ENCODE data around the gene KCNK3. TPM values are rescaled to one million over a fixed set of nuclear protein-coding genes. Genes with fewer than 3 reads are reported as not detected.

KCNK3 gene
- total RNA-seq, 6 experiments from 2014 or later = not detected

DNA sequence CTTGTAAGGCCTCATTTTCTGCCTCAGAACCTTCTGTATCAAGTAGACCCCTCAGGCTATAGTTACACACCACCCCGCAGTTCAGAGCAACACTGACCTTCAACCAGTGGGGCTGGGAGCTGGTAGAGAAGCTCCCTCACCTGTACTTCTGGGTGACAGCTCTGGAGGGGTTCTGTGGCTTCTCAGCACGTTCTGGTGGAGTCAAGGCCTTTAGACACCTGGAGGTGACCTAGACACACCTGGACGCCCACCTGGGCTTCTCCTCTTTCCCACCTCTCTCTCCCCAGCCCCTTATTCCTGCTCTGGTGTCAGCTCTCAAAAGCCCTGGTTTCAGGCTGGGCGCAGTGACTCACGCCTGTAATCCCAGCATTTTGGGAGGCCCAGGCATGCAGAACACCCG is 44.0 kb upstream of the KCNK3 start:
- no peak for DNase-seq
- no peak overlapping the region for H3K27ac Mint-ChIP-seq
- peaks cover 8% of the 10 kb centered on the region; the same call in 1 of the 2 replicates for H3K4me1 Mint-ChIP-seq (ENCODE audit: low read depth)
- no peaks in the 10 kb centered on the region for H3K9me3 Mint-ChIP-seq
- H3K36me3 Mint-ChIP-seq (ENCODE audit: low read depth) = no peaks in the 10 kb centered on the region
- TF ChIP-seq, protein P1, sequence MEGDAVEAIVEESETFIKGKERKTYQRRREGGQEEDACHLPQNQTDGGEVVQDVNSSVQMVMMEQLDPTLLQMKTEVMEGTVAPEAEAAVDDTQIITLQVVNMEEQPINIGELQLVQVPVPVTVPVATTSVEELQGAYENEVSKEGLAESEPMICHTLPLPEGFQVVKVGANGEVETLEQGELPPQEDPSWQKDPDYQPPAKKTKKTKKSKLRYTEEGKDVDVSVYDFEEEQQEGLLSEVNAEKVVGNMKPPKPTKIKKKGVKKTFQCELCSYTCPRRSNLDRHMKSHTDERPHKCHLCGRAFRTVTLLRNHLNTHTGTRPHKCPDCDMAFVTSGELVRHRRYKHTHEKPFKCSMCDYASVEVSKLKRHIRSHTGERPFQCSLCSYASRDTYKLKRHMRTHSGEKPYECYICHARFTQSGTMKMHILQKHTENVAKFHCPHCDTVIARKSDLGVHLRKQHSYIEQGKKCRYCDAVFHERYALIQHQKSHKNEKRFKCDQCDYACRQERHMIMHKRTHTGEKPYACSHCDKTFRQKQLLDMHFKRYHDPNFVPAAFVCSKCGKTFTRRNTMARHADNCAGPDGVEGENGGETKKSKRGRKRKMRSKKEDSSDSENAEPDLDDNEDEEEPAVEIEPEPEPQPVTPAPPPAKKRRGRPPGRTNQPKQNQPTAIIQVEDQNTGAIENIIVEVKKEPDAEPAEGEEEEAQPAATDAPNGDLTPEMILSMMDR (IDR thresholded peaks at IDR 0.05) = no peak
- peaks cover 69% of the 10 kb centered on the region for H3K27me3 Mint-ChIP-seq (ENCODE audit: insufficient read depth)
- H3K4me3 Mint-ChIP-seq = no peak overlapping the region

DNA sequence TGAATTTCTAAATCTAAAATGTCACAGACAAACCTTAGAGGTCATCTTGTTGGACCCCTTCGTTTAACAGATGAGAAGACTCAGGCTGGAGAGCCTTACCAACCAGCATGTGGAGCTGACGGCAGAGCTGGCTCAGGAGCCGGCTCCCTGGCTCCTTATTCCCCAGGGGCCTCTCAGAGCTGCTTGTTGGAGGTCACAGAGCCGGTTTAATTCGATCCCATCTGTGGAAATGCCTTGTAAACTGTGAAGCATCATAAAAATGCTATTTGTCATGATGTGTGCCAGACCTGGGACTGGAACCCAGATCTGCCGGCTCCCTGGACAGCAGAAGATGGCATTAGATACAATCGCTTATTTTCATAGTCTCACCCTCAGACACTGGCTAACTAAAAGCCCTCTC is 43.2 kb upstream of the KCNK3 start:
- Mint-ChIP-seq H3K36me3 (ENCODE audit: low read depth) (no peaks in the 10 kb centered on the region), H3K27me3 (ENCODE audit: insufficient read depth) (peaks cover 64% of the 10 kb centered on the region), H3K27ac (no peak overlapping the region), H3K4me3 (no peak overlapping the region), H3K4me1 (ENCODE audit: low read depth) (peaks cover 8% of the 10 kb centered on the region; the same call in 1 of the 2 replicates), H3K9me3 (no peaks in the 10 kb centered on the region)
- TF ChIP-seq, protein P1 (IDR thresholded peaks at IDR 0.05) = no peak
- no peak for DNase-seq

DNA sequence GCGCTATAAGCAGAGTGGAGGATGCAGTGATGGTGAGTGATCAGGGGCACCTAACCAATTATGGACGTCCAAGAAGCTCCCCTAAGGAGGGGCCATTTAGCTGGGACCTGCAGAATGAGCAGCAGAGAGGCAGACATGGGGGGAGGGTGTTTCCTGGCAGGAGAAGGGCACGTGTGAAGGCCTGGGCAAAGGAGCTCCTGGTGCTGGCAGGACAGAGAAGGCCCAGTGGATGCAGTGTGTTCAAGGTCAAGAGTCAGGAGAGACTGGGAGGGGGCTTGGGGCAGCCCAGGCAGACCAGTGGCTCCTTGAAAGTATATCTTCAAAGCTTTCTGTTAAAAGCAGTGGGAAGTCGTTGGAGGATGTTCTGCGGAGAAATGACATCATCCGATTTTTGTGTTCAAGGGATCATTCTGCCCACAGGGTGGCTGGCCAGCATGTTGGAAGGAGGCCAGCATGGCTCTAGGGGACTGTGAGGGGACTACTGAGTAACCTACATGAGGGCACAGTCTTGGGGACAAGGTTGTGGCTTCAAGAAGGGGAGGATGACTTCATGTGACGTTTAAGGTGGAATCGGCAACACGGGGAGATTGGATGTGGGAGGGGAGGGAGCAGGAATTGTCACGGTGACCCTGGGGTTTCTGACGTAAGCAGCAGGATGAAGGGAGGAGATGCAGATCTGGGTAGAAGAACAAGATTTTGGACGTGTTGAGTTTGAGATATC is 42.4 kb upstream of the KCNK3 start:
- TF ChIP-seq, protein P1 (IDR thresholded peaks at IDR 0.05) = no peak
- Mint-ChIP-seq H3K4me3 (no peak overlapping the region; the same call in 1 of the 2 replicates), H3K36me3 (ENCODE audit: low read depth) (no peaks in the 10 kb centered on the region), H3K27ac (no peak overlapping the region), H3K9me3 (no peaks in the 10 kb centered on the region), H3K27me3 (ENCODE audit: insufficient read depth) (peaks cover 59% of the 10 kb centered on the region), H3K4me1 (ENCODE audit: low read depth) (peaks cover 8% of the 10 kb centered on the region; the same call in 1 of the 2 replicates)
- DNase-seq = no peak

DNA sequence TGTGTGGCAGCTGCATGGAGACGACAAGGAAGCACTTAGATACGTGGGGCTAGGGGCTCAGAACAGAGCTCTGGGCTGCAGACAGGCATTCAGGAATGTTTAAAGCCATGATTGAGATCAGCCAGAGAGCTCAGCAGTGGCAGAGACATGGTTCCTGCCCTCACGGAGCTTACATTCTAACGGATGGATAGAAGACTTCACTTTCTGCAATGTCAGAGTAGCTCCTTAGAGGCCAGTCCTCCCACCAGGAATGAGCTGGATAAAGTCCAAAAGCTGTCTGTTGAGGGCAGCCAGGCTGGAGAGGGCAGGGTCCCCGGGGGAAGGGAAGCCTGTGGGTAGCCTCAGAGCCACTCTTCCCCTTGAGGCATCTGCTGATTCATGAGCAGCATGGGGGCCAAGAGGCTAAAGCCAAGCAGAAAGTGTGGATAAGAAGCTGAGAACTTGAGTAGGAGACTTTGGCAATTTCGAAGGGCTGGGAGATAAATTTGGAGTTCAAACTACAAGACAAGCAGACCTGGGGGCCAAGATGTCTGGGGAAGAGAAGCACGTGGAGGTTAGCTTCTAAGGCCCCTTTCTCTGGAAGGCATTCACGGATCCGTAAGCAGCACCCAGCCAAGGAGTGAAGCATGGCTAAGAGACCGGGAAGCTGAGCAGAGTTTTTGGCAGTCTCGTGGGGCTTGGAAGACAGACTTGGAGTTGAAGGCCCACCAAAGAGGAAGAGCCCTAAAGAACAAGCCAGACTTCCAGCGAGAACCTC is 41.6 kb upstream of the KCNK3 start:
- H3K4me1 Mint-ChIP-seq (ENCODE audit: low read depth) = peaks cover 8% of the 10 kb centered on the region; the same call in 1 of the 2 replicates
- TF ChIP-seq, protein P1 (IDR thresholded peaks at IDR 0.05) = no peak
- peaks cover 56% of the 10 kb centered on the region for H3K27me3 Mint-ChIP-seq (ENCODE audit: insufficient read depth)
- no peak for DNase-seq
- H3K36me3 Mint-ChIP-seq (ENCODE audit: low read depth) = no peaks in the 10 kb centered on the region
- no peak overlapping the region for H3K27ac Mint-ChIP-seq
- H3K9me3 Mint-ChIP-seq = no peaks in the 10 kb centered on the region
- H3K4me3 Mint-ChIP-seq = no peak overlapping the region; the same call in 1 of the 2 replicates

DNA sequence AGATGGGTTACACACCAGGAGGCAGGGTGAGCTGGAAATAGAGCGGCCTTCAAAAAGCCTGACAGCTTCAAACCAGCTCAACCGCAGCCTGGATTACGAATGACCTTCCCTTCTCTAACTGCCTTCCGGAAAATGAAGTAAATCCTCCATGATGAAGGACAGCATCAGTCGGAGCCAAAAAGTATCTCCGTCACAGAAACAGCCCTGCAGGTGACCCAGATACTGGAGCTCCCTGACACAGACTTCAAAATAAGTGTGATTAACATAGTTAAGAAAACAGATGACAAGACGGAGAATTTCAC is 41.1 kb upstream of the KCNK3 start:
- no peak overlapping the region; the same call in 1 of the 2 replicates for H3K4me3 Mint-ChIP-seq
- H3K27me3 Mint-ChIP-seq (ENCODE audit: insufficient read depth) = peaks cover 51% of the 10 kb centered on the region
- TF ChIP-seq, protein P1 (IDR thresholded peaks at IDR 0.05) = no peak
- H3K36me3 Mint-ChIP-seq (ENCODE audit: low read depth) = no peaks in the 10 kb centered on the region
- peaks cover 8% of the 10 kb centered on the region; the same call in 1 of the 2 replicates for H3K4me1 Mint-ChIP-seq (ENCODE audit: low read depth)
- no peaks in the 10 kb centered on the region for H3K9me3 Mint-ChIP-seq
- no peak for DNase-seq
- H3K27ac Mint-ChIP-seq = no peak overlapping the region
